Measurements from ENCODE around the gene ETF1. TPM values are rescaled to one million over a fixed set of nuclear protein-coding genes. Genes with fewer than 3 reads are reported as not detected.
A peak's percentile ranks its signal among the peaks of the same experiment; 100 is the strongest.

ETF1 gene
- total and polyA plus RNA-seq, 9 of the 15 experiments (the other 6 are each of a cell fraction or from before 2014, with no cell fraction given): 53.7 to 209 (median 164) TPM

DNA sequence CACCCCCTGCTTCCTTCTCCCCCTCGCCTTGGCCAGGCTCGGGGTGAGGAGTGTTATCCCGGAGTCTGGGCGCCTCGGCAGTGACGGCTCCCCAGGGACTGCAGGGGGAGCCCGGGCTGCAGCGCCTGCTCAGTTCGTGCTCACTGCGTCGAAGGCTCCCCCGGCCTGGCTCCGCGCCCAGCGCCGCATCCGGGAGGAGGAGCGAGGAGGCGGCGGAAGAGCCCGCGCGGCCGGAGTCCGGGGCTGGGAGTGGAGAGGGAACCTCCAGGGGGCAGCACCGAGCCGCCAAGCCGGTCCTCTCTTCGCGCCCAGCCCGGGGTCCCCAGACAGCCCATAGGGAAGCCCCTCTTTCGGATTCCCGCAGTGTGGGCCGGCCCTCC, 79.0 kb downstream of the ETF1 start (continued):
- TF ChIP-seq BHLHE40 (IDR thresholded peaks at IDR 0.05; ENCODE audit: low read length) (peak; percentile 19; the same call in 1 of the 2 replicates), ARID1B (IDR thresholded peaks at IDR 0.05) (peak; percentile 42; the same call in 1 of the 2 replicates), ARNT (IDR thresholded peaks at IDR 0.05) (no peak; a peak in 1 of 4 replicates), ARHGAP35 (IDR thresholded peaks at IDR 0.05; ENCODE audit: partially characterized antibody) (no peak), DDX20 (tag; IDR thresholded peaks at IDR 0.05; ENCODE audit: low read depth) (no peak), RBFOX2 (IDR thresholded peaks at IDR 0.05; ENCODE audit: low read depth, low read length) (peak; percentile 84), ZNF75A (CRISPR knock-in tag; IDR thresholded peaks at IDR 0.05) (no peak), CBX3 (IDR thresholded peaks at IDR 0.05; ENCODE audit: borderline replicate concordance in 1 of 2, low read length in 2 of 2) (peak in 1 of 2 experiments; percentile 10; a peak in 1 of 3 replicates), ZNF707 (CRISPR knock-in tag; conservative IDR thresholded peaks at IDR 0.05) (no peak), CTBP1 (IDR thresholded peaks at IDR 0.05; ENCODE audit: borderline replicate concordance) (peak; percentile 80; the same call in 1 of the 2 replicates), RFX5 (IDR thresholded peaks at IDR 0.05; ENCODE audit: low read depth, low read length) (no peak), ZNF408 (CRISPR knock-in tag; IDR thresholded peaks at IDR 0.05; ENCODE audit: low read depth) (no peak), CBFB (CRISPR knock-in tag; IDR thresholded peaks at IDR 0.05) (no peak), CBX1 (IDR thresholded peaks at IDR 0.05; ENCODE audit: low read depth) (peak; percentile 32; the same call in 1 of the 2 replicates), MCM5 (IDR thresholded peaks at IDR 0.05; ENCODE audit: low read depth) (no peak), ZNF354B (CRISPR knock-in tag; IDR thresholded peaks at IDR 0.05) (no peak), MIER1 (IDR thresholded peaks at IDR 0.05; ENCODE audit: low read depth) (no peak), CHD1 (IDR thresholded peaks at IDR 0.05; ENCODE audit: low read length) (no peak), ZNF174 (CRISPR knock-in tag; IDR thresholded peaks at IDR 0.05) (no peak), ZNF431 (CRISPR knock-in tag; IDR thresholded peaks at IDR 0.05) (peak; percentile 64; the same call in 1 of the 2 replicates)
- TF ChIP-seq, protein P1, sequence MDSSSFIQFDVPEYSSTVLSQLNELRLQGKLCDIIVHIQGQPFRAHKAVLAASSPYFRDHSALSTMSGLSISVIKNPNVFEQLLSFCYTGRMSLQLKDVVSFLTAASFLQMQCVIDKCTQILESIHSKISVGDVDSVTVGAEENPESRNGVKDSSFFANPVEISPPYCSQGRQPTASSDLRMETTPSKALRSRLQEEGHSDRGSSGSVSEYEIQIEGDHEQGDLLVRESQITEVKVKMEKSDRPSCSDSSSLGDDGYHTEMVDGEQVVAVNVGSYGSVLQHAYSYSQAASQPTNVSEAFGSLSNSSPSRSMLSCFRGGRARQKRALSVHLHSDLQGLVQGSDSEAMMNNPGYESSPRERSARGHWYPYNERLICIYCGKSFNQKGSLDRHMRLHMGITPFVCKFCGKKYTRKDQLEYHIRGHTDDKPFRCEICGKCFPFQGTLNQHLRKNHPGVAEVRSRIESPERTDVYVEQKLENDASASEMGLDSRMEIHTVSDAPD (CRISPR knock-in tag; IDR thresholded peaks at IDR 0.05): no peak
- TF ChIP-seq, protein P2, sequence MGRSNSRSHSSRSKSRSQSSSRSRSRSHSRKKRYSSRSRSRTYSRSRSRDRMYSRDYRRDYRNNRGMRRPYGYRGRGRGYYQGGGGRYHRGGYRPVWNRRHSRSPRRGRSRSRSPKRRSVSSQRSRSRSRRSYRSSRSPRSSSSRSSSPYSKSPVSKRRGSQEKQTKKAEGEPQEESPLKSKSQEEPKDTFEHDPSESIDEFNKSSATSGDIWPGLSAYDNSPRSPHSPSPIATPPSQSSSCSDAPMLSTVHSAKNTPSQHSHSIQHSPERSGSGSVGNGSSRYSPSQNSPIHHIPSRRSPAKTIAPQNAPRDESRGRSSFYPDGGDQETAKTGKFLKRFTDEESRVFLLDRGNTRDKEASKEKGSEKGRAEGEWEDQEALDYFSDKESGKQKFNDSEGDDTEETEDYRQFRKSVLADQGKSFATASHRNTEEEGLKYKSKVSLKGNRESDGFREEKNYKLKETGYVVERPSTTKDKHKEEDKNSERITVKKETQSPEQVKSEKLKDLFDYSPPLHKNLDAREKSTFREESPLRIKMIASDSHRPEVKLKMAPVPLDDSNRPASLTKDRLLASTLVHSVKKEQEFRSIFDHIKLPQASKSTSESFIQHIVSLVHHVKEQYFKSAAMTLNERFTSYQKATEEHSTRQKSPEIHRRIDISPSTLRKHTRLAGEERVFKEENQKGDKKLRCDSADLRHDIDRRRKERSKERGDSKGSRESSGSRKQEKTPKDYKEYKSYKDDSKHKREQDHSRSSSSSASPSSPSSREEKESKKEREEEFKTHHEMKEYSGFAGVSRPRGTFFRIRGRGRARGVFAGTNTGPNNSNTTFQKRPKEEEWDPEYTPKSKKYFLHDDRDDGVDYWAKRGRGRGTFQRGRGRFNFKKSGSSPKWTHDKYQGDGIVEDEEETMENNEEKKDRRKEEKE (IDR thresholded peaks at IDR 0.05; ENCODE audit: borderline replicate concordance in 1 of 2, control insufficient read depth in 1 of 2, low read depth in 2 of 2, low read length in 1 of 2): no peak; a peak in 1 of 4 replicates
- TF ChIP-seq, protein P3, sequence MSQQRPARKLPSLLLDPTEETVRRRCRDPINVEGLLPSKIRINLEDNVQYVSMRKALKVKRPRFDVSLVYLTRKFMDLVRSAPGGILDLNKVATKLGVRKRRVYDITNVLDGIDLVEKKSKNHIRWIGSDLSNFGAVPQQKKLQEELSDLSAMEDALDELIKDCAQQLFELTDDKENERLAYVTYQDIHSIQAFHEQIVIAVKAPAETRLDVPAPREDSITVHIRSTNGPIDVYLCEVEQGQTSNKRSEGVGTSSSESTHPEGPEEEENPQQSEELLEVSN (IDR thresholded peaks at IDR 0.05; ENCODE audit: borderline replicate concordance in 1 of 2, extremely low read depth in 1 of 2, insufficient read depth in 1 of 2, insufficient read length in 1 of 2, low read depth in 1 of 2, low read length in 1 of 2, poor library complexity in 1 of 2, severe bottlenecking in 1 of 2): peak; percentile 73 to 94
